Bronchial epithelial cell (primary cell): ENCODE results near the gene RANBP2. TPM values are rescaled to one million over a fixed set of nuclear protein-coding genes. Genes with fewer than 3 reads are reported as not detected.
"Not testable (repeated sequence)": the region's sequence is repeated elsewhere in the genome, so short reads cannot be mapped to it uniquely, and the experiment has no call there.

Source experiments
- DNase-seq: peaks from one replicate; pipeline ENCODE4 v3.0.0-alpha.2; 2010; ENCODE audit warnings: low read depth
- FAIRE-seq: peaks from 2 replicates; lab custom pipeline; 2011; peaks lifted over from hg19 to GRCh38; lab: Jason Lieb, UNC
- H3K27me3 ChIP-seq: 2 replicates; pipeline ENCODE4 v1.5.1; 2011; ENCODE audit warnings: low read length; ENCODE audit not compliant: control insufficient read depth, insufficient read depth
- H3K36me3 ChIP-seq: 2 replicates; pipeline ENCODE4 v1.5.1; 2011; ENCODE audit warnings: low read length; ENCODE audit not compliant: control insufficient read depth, insufficient read depth
- H3K4me3 ChIP-seq: 2 replicates; pipeline ENCODE4 v1.5.1; 2011; ENCODE audit warnings: mild to moderate bottlenecking, low read depth, low read length, control low read depth
- CTCF ChIP-seq: IDR thresholded peaks from 2 replicates; pipeline ENCODE4 v1.5.1; 2011; ENCODE audit warnings: mild to moderate bottlenecking, moderate library complexity, low read length, control low read depth, inconsistent platforms; ENCODE audit not compliant: insufficient read depth, severe bottlenecking
- total RNA-seq: library from RNA; depleted of rRNA; stranded (reverse); fragments of >200 nt; gene quantifications from 2 replicates; pipeline ENCODE4 v1.2.1, GENCODE V29; 2014

Gene RANBP2
- total RNA-seq, 1 donor from 2014 or later: 48.7 TPM

DNA sequence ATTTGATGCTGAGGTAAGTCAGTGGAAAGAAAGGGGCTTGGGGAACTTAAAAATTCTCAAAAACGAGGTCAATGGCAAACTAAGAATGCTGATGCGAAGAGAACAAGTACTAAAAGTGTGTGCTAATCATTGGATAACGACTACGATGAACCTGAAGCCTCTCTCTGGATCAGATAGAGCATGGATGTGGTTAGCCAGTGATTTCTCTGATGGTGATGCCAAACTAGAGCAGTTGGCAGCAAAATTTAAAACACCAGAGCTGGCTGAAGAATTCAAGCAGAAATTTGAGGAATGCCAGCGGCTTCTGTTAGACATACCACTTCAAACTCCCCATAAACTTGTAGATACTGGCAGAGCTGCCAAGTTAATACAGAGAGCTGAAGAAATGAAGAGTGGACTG lies 47.4 kb downstream of the RANBP2 start:
- H3K36me3 ChIP-seq, DNase-seq, H3K27me3 ChIP-seq, FAIRE-seq, H3K4me3 ChIP-seq: not testable (repeated sequence)

GRCh38 chr2:108767859-108768258 lies 48.6 kb downstream of the RANBP2 start:
- not testable (repeated sequence) for H3K27me3 ChIP-seq, DNase-seq, H3K4me3 ChIP-seq, FAIRE-seq, H3K36me3 ChIP-seq

DNA sequence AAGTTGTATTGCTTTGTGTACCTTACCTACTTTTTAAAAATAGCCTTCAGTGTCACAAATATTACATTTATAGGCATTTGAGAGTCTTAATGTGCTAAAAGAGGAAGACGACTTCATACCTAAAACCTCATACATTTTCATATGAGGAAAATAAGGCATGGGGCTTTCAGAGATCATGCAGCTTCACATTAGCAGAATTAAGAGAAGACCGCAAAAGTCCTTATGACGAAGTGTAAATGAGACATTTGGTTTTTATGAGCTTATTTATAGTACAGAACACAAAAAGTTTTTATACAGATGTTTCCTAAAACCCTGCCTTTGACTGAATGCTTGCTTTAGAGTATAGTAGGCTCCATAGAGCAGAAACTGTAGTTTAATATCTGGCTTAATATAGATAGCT lies 57.2 kb downstream of the RANBP2 start:
- DNase-seq (no peak), FAIRE-seq (no peak)
- Histone ChIP-seq H3K4me3 (no peak overlapping the region), H3K36me3 (peaks cover 5% of the 10 kb centered on the region), H3K27me3 (no peaks in the 10 kb centered on the region)
- TF ChIP-seq CTCF: no peak

- H3K4me3 ChIP-seq: no peak overlapping the region
- FAIRE-seq: no peak
- no peak for DNase-seq
- H3K27me3 ChIP-seq: no peaks in the 10 kb centered on the region
- TF ChIP-seq CTCF: no peak
- peaks cover 6% of the 10 kb centered on the region for H3K36me3 ChIP-seq
Observed at GRCh38 chr2:108778857-108779256, 59.6 kb downstream of the RANBP2 start.

DNA sequence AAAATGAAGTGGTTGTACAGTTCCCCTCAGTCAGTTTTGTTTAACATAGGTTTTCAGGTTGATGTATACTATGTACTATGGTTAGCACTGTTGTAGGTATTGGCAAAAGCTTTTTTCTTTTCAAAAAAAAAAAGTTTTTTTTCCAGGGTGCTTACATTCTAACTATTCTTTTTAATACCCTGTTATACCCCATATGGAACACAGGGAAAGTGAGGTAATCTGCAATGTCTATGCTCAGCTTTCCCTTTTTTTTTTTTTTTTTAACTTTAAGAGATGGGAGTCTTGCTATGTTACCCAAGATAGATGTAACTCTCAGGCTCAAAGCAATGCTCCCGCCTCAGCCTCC lies 66.7 kb downstream of the RANBP2 start:
- DNase-seq (no peak), FAIRE-seq (no peak)
- Histone ChIP-seq H3K4me3 (peak overlapping the region; percentile 79), H3K27me3 (no peaks in the 10 kb centered on the region), H3K36me3 (peaks cover 3% of the 10 kb centered on the region)
- no peak for TF ChIP-seq CTCF

- no peak for TF ChIP-seq CTCF
- FAIRE-seq (no peak), DNase-seq (peak; percentile 75)
- Histone ChIP-seq H3K4me3 (peak within 1 kb of the TSS; percentile 79), H3K27me3 (no peaks in the 10 kb centered on the region), H3K36me3 (peaks cover 1% of the 10 kb centered on the region)
Observed at GRCh38 chr2:108786354-108787215, 67.3 kb downstream of the RANBP2 start, which contains the start of gene CCDC138. TSS of gene CCDC138 (plus strand) at chr2:108786771. CDS start at chr2:108786823, 52 bp downstream.

DNA sequence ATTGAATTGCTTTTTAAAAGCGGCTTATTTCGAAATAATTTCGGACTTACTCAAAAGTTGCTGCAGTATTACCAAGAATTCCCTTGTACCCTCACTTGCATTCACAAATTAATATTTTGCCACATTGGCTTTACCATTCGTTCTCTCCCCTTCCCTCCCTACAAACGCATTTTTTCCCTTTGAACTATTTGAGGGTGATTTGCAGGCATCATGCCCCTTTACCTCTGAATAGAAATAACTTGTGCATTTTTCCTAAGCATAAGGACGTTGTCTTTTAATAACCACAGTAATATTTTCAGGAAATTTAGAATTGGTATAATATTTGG lies 67.9 kb downstream of the RANBP2 start:
- no peak for DNase-seq
- TF ChIP-seq CTCF: no peak
- Histone ChIP-seq H3K27me3 (no peaks in the 10 kb centered on the region), H3K36me3 (peaks cover 1% of the 10 kb centered on the region), H3K4me3 (peak overlapping the region; percentile 79)
- no peak for FAIRE-seq
